A549 (cell line): Measurements from ENCODE around the gene RAB14.

ENCODE experiments used
- CBX2 ChIP-seq: fragments of 200-600 bp; sonication (generic); IDR thresholded peaks from 2 replicates; pipeline ENCODE4 v1.6.1; 2016; ENCODE audit warnings: low read depth, mild to moderate bottlenecking, borderline replicate concordance
- CEBPB ChIP-seq, 2 experiments: fragments of >200 bp in 1 of 2; sonication (Bioruptor Twin) in 1 of 2; formaldehyde crosslinking in 1 of 2; IDR thresholded peaks; 2 replicates each; pipeline ENCODE4 v1.6.1; 2012 to 2016
- CTCF ChIP-seq: fragments of >200 bp; sonication (Bioruptor Twin); formaldehyde crosslinking; IDR thresholded peaks from 3 replicates; pipeline ENCODE4 v1.5.1; 2016
- EP300 ChIP-seq, 2 experiments: fragments of >200 bp; sonication (Bioruptor Twin); formaldehyde crosslinking; IDR thresholded peaks; 2 replicates in 1 of 2; 3 replicates in 1 of 2; pipeline ENCODE4 v1.6.1; 2016 to 2017
- JUN ChIP-seq, 2 experiments: fragments of >200 bp; sonication (Bioruptor Twin); formaldehyde crosslinking; IDR thresholded peaks; 2 replicates in 1 of 2; 3 replicates in 1 of 2; pipeline ENCODE4 v1.6.1; 2016 to 2017
- JUNB ChIP-seq: fragments of >200 bp; sonication (Bioruptor Twin); formaldehyde crosslinking; IDR thresholded peaks from 2 replicates; pipeline ENCODE4 v1.6.1; 2016
- MAFK ChIP-seq: fragments of 450-650 bp; IDR thresholded peaks from 2 replicates; pipeline ENCODE4 v1.6.1; 2014; ENCODE audit not compliant: partially characterized antibody
- MAZ ChIP-seq: fragments of 150-350 bp; IDR thresholded peaks from 2 replicates; pipeline ENCODE4 v1.6.1; 2014; ENCODE audit warnings: antibody characterized with exemption, low read depth, low read length, borderline replicate concordance
- PBX3 ChIP-seq: IDR thresholded peaks from 2 replicates; pipeline ENCODE4 v1.6.1; 2012
- POLR2A ChIP-seq: IDR thresholded peaks from 2 replicates; pipeline ENCODE4 v1.6.1; 2012; ENCODE audit warnings: mild to moderate bottlenecking, low read length
- RAD21 ChIP-seq, 2 experiments: fragments of >200 bp in 1 of 2; sonication (Bioruptor Twin) in 1 of 2; formaldehyde crosslinking in 1 of 2; IDR thresholded peaks in 1 of 2; conservative IDR thresholded peaks in 1 of 2; 2 replicates in 1 of 2; 3 replicates in 1 of 2; pipeline ENCODE4 v1.6.1; 2012 to 2018; ENCODE audit warnings: inconsistent platforms in 1 of 2
- RCOR1 ChIP-seq: fragments of 150-350 bp; IDR thresholded peaks from 2 replicates; pipeline ENCODE4 v1.6.1; 2014; ENCODE audit warnings: antibody characterized with exemption, low read length, low read depth

GRCh38 chr9:121204611-121205010, 2.9 kb upstream of the RAB14 start:
- no peak for TF ChIP-seq POLR2A
- TF ChIP-seq RCOR1: no peak
- TF ChIP-seq CTCF: no peak
- no peak for TF ChIP-seq CBX2
- TF ChIP-seq CEBPB (IDR thresholded peaks at IDR 0.05): no peak
- TF ChIP-seq JUNB: no peak
- TF ChIP-seq EP300 (IDR thresholded peaks at IDR 0.05): no peak
- TF ChIP-seq JUN (IDR thresholded peaks at IDR 0.05): no peak
- no peak for TF ChIP-seq MAZ
- TF ChIP-seq RAD21 (conservative IDR thresholded peaks at IDR 0.05 in 1 of 2, IDR thresholded peaks at IDR 0.05 in 1 of 2): no peak
- no peak for TF ChIP-seq PBX3
- TF ChIP-seq MAFK: no peak
